K562 (cell line): ENCODE measurements around the gene TMEFF2. TPM values are rescaled to one million over a fixed set of nuclear protein-coding genes. Genes with fewer than 3 reads are reported as not detected.

Source experiments
- ATAC-seq: fragments of 200-7000 bp; cut with Tn5 transposase; 3 replicates; pipeline ENCODE4 v1.9.1; 2020; ENCODE audit warnings: moderate library complexity
- BruUV-seq: library from RNA; stranded (reverse); fragments of 400-500 nt; replicated peaks from 2 replicates; lab custom pipeline; 2021; lab: Mats Ljungman, UMichigan
- CTCF ChIA-PET: fragments of 300-600 bp; formaldehyde crosslinking; extraction: SDS; loops from one replicate; lab custom pipeline; 2021; ENCODE audit warnings: low intra/inter-chr PET ratio; lab: Yijun Ruan, JAX
- POLR2A ChIA-PET: fragments of 300-600, 350-650 bp; sonication (Branson Sonifier 250); formaldehyde crosslinking; extraction: SDS; loops from one replicate; lab custom pipeline; 2021; ENCODE audit warnings: antibody characterized with exemption, inconsistent platforms; lab: Yijun Ruan, JAX
- DNase-seq, 4 experiments: peaks; one replicate each; pipeline versions ENCODE4 v3.0.0 to v3.0.0-alpha.2; 2011 to 2018; ENCODE audit warnings: low spot score in 3 of 4, mixed read lengths in 3 of 4; ENCODE audit errors: extremely low read depth in 1 of 4
- FAIRE-seq: peaks from 2 replicates; lab custom pipeline; 2011; peaks lifted over from hg19 to GRCh38; lab: Jason Lieb, UNC
- H2AFZ ChIP-seq: 2 replicates; pipeline ENCODE4 v1.6.0; 2011; ENCODE audit warnings: low read depth, low read length, control low read depth, inconsistent platforms
- H3K27ac ChIP-seq: fragments of 200-600 bp; 3 replicates; pipeline ENCODE4 v1.8.0; 2011; ENCODE audit warnings: low read depth, mild to moderate bottlenecking, control low read depth, inconsistent platforms, low read length, moderate library complexity, mixed read lengths; ENCODE audit errors: extremely low read depth
- H3K27me3 ChIP-seq, 2 experiments: fragments of 300-600 bp in 1 of 2; 2 replicates in 1 of 2; 3 replicates in 1 of 2; pipeline versions ENCODE4 v1.6.0 to v1.8.0; 2011; ENCODE audit warnings: inconsistent platforms in 2 of 2, low read length in 2 of 2, mild to moderate bottlenecking in 1 of 2, mixed read lengths in 1 of 2, moderate library complexity in 1 of 2; ENCODE audit not compliant: control insufficient read depth in 2 of 2, insufficient read depth in 2 of 2
- H3K36me3 ChIP-seq: fragments of 300-600 bp; 3 replicates; pipeline ENCODE4 v1.8.0; 2011; ENCODE audit warnings: mild to moderate bottlenecking, low read length, inconsistent platforms; ENCODE audit not compliant: control insufficient read depth, insufficient read depth
- H3K4me1 ChIP-seq, 2 experiments: fragments of 200-600 bp in 1 of 2; replicated peaks in 1 of 2; 2 replicates in 1 of 2; 3 replicates in 1 of 2; pipeline versions ENCODE4 v1.5.1 to v1.8.0; 2011; ENCODE audit warnings: inconsistent platforms in 2 of 2, low read length in 2 of 2, mild to moderate bottlenecking in 1 of 2, mixed read lengths in 1 of 2, moderate library complexity in 1 of 2; ENCODE audit not compliant: control insufficient read depth in 2 of 2, insufficient read depth in 2 of 2
- H3K4me2 ChIP-seq: 2 replicates; pipeline ENCODE4 v1.6.1; 2011; ENCODE audit warnings: low read length, control low read depth, inconsistent platforms, mixed read lengths; ENCODE audit not compliant: insufficient read depth
- H3K4me3 ChIP-seq: fragments of 200-600 bp; sonication (generic), shearing (Covaris generic); 2 replicates; pipeline ENCODE4 v1.5.1; 2016; ENCODE audit warnings: control low read depth, inconsistent platforms
- H3K79me2 ChIP-seq: fragments of 200-600 bp; 3 replicates; pipeline ENCODE4 v1.8.0; 2011; ENCODE audit warnings: low read length, inconsistent platforms; ENCODE audit not compliant: control insufficient read depth, insufficient read depth
- H3K9ac ChIP-seq, 2 experiments: 2 replicates each; pipeline versions ENCODE4 v1.6.0 to v1.6.1; 2011; ENCODE audit warnings: low read depth in 2 of 2, low read length in 2 of 2, control low read depth in 1 of 2, inconsistent platforms in 1 of 2, mild to moderate bottlenecking in 1 of 2, mixed read lengths in 1 of 2; ENCODE audit not compliant: insufficient read depth in 1 of 2
- H3K9me1 ChIP-seq: one replicate; pipeline ENCODE4 v1.6.0; 2011; ENCODE audit warnings: inconsistent platforms, mild to moderate bottlenecking, low read length, moderate library complexity; ENCODE audit not compliant: control insufficient read depth, insufficient read depth
- H3K9me3 ChIP-seq: replicated peaks from 2 replicates; pipeline ENCODE4 v1.5.1; 2011; ENCODE audit warnings: low read depth, low read length, inconsistent platforms; ENCODE audit not compliant: control insufficient read depth, insufficient read depth
- H4K20me1 ChIP-seq: replicated peaks from 2 replicates; pipeline ENCODE4 v1.6.1; 2011; ENCODE audit warnings: low read length, inconsistent platforms, mixed read lengths; ENCODE audit not compliant: control insufficient read depth, insufficient read depth
- CBX2 ChIP-seq: fragments of 200-600 bp; sonication (generic); IDR thresholded peaks from one replicate; pipeline ENCODE4 v1.6.1; 2012; ENCODE audit warnings: mild to moderate bottlenecking, low read length, inconsistent platforms; ENCODE audit not compliant: insufficient read depth, poor library complexity, severe bottlenecking
- CBX3 ChIP-seq, 2 experiments: IDR thresholded peaks; 1 replicate in 1 of 2; 2 replicates in 1 of 2; pipeline ENCODE4 v1.6.1; 2012; ENCODE audit warnings: inconsistent platforms in 2 of 2, low read length in 2 of 2, borderline replicate concordance in 1 of 2, control low read depth in 1 of 2
- CHCHD3 ChIP-seq: fragments of 250-450 bp; sonication (Bioruptor Pico); IDR thresholded peaks from 2 replicates; pipeline ENCODE4 v2.1.2; 2022; ENCODE audit warnings: mild to moderate bottlenecking
- CHD4 ChIP-seq: fragments of 200-600 bp; sonication (generic); IDR thresholded peaks from 3 replicates; pipeline ENCODE4 v1.6.1; 2012; ENCODE audit warnings: low read depth, mild to moderate bottlenecking, mixed read lengths, low read length, inconsistent platforms; ENCODE audit not compliant: insufficient read depth, insufficient replicate concordance, poor library complexity, severe bottlenecking
- HBP1 ChIP-seq: fragments of 450-650 bp; formaldehyde crosslinking; IDR thresholded peaks from 2 replicates; pipeline ENCODE4 v1.4.0; 2022; ENCODE audit warnings: missing genetic modification characterization
- HIVEP1 ChIP-seq: fragments of 250-450 bp; sonication (Bioruptor Pico); IDR thresholded peaks from 2 replicates; pipeline ENCODE4 v1.4.0; 2020; ENCODE audit warnings: mild to moderate bottlenecking
- NR4A1 ChIP-seq, 2 experiments: fragments of 250-450 bp in 1 of 2; fragments of 450-650 bp in 1 of 2; sonication (Bioruptor Pico) in 1 of 2; IDR thresholded peaks; 2 replicates each; pipeline versions ENCODE4 v1.4.0 to v1.6.1; 2016 to 2020; ENCODE audit warnings: mild to moderate bottlenecking in 2 of 2, missing compliant biosample characterization in 1 of 2, missing genetic modification characterization in 1 of 2, moderate library complexity in 1 of 2
- NRF1 ChIP-seq, 2 experiments: fragments of 450-650 bp; IDR thresholded peaks in 1 of 2; conservative IDR thresholded peaks in 1 of 2; 2 replicates each; pipeline ENCODE4 v1.6.1; 2014; ENCODE audit warnings: mild to moderate bottlenecking in 2 of 2
- PTTG1 ChIP-seq: fragments of 450-650 bp; IDR thresholded peaks from 2 replicates; pipeline ENCODE4 v1.6.1; 2016; ENCODE audit warnings: low read depth, mild to moderate bottlenecking, missing genetic modification characterization, missing compliant biosample characterization
- RBM14 ChIP-seq: fragments of 200-400 bp; formaldehyde crosslinking; IDR thresholded peaks from 2 replicates; pipeline ENCODE4 v1.6.1; 2018; ENCODE audit warnings: low read depth, mild to moderate bottlenecking, low read length, moderate library complexity, borderline replicate concordance; ENCODE audit not compliant: insufficient read depth
- RCOR1 ChIP-seq, 2 experiments: IDR thresholded peaks; 2 replicates each; pipeline ENCODE4 v1.6.1; 2012; ENCODE audit warnings: low read depth in 2 of 2, low read length in 2 of 2, borderline replicate concordance in 1 of 2, improper control_type of control experiment in 1 of 2
- SRSF7 ChIP-seq: fragments of 200-400 bp; formaldehyde crosslinking; optimal IDR thresholded peaks from 2 replicates; pipeline ENCODE3; 2017; ENCODE audit warnings: mild to moderate bottlenecking, low read depth, low read length
- YBX1 ChIP-seq: fragments of 450-650 bp; IDR thresholded peaks from 2 replicates; pipeline ENCODE4 v1.7.1; 2016; ENCODE audit warnings: mild to moderate bottlenecking
- ZNF282 ChIP-seq: sonication (generic); formaldehyde crosslinking; IDR thresholded peaks from 2 replicates; pipeline ENCODE4 v1.8.1; 2023; ENCODE audit warnings: missing genetic modification reagents
- WGBS: fragments of 100-300 bp; shearing (Covaris generic); methylation state at CpG from one replicate; pipeline ENCODE4 v1.1.6; 2016; ENCODE audit warnings: low coverage, mixed read lengths; ENCODE audit not compliant: insufficient coverage; ENCODE audit errors: missing lambda C conversion rate; 5-methylcytosine and 5-hydroxymethylcytosine counted together
- in situ Hi-C: fragments of 300-500 bp; cut with MboI; formaldehyde crosslinking; loops from 4 replicates; pipeline ENCODE4 v1.15.0; 2018; ENCODE audit warnings: inconsistent platforms, mixed read lengths
- intact Hi-C: fragments of 100-400 bp; cut with micrococcal nuclease; formaldehyde crosslinking; loops from 2 replicates; pipeline ENCODE4 v1.14.2; 2022
- polyA plus RNA-seq, 8 experiments: library from polyadenylated mRNA; depleted of rRNA in 4 of 8; stranded (reverse) in 5 of 8; unstranded in 3 of 8; fragments of >200 nt; fragmentation: Nextera tagmentation in 2 of 8; fragmentation: Illumina TruSeq in 1 of 8; extraction: Ambion mirVana in 2 of 8; extraction: Trizol in 1 of 8; gene quantifications; 2 replicates each; pipeline versions ENCODE4 v1.2.1 to v1.2.3, GENCODE V29; 2011 to 2014; ENCODE audit warnings: inconsistent platforms in 1 of 8, missing spikeins in 1 of 8
- total RNA-seq, 7 experiments: library from RNA; depleted of rRNA in 6 of 7; stranded (reverse); fragments of >200 nt in 6 of 7; fragmentation: Illumina TruSeq in 2 of 7; extraction: Trizol in 2 of 7; gene quantifications; 2 replicates each; pipeline versions ENCODE4 v1.2.1 to v1.2.3, GENCODE V29; 2011 to 2021; ENCODE audit warnings: low replicate concordance in 1 of 7
- TF ChIP-seq, protein P1 (sequence below): IDR thresholded peaks from 2 replicates; pipeline ENCODE4 v1.6.1; 2012; ENCODE audit warnings: low read depth, low read length, improper control_type of control experiment, borderline replicate concordance

TMEFF2 gene
- total and polyA plus RNA-seq, 9 of the 15 experiments (the other 6 are each of a cell fraction or from before 2014, with no cell fraction given) = 1.4 TPM; not detected in 8

DNA sequence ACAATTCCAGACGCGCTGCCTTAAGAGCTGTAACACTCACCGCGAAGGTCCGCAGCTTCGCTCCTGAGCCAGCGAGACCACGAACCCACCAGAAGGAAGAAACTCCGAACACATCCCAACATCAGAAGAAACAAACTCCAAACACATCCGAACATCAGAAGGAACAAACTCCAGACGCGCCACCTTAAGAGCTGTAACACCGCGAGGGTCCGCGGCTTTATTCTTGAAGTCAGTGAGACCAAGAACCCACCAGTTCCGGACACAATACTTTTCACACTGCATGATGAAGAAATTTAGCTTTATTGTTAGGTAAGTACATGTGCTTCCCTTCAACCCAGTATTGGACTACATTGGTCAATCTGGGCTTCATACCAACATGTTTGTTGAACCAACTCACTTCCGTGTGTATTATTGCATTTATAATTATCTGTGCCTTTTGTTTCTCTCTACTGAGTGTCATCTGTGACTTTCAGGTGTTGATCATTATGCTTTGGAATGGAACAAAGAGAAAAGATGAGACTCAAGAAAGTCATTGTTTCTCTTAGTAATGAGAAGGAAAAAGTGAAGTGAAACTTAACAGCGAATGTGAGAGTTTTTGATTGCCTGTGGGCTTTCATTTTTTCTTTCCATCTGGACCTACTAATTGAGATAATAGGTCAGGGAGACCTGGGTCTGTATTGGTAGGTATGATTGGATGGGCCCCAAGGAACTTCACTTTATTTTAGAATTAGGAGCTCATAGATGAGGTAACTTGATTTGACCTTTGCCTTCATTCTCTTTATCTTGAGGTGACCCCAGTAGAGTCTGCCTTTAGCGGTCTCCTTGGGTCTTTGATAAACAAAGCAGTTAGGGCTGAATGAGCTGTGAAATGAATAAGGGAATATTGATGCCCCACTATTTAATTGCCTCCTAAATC, 271.7 kb downstream of the TMEFF2 start:
- no peak for ATAC-seq
- H3K4me3 ChIP-seq = no peak overlapping the region
- FAIRE-seq = no peak
- H3K9me1 ChIP-seq = no peaks in the 10 kb centered on the region
- no peaks in the 10 kb centered on the region for H3K9me3 ChIP-seq
- no peak overlapping the region for H2AFZ ChIP-seq
- TF ChIP-seq CHCHD3 (CRISPR knock-in tag) (no peak), SRSF7 (no peak), PTTG1 (tag) (no peak), HBP1 (CRISPR knock-in tag) (no peak), CBX3 (IDR thresholded peaks at IDR 0.05; ENCODE audit: borderline replicate concordance in 1 of 2, low read length in 2 of 2) (no peak), NR4A1 (CRISPR knock-in tag; IDR thresholded peaks at IDR 0.05) (no peak), NR4A1 (tag; IDR thresholded peaks at IDR 0.05) (no peak), ZNF282 (CRISPR knock-in tag) (no peak), CHD4 (no peak), RCOR1 (IDR thresholded peaks at IDR 0.05; ENCODE audit: borderline replicate concordance in 1 of 2, low read depth in 2 of 2, low read length in 2 of 2) (no peak), CBX2 (no peak), RBM14 (no peak), NRF1 (conservative IDR thresholded peaks at IDR 0.05 in 1 of 2, IDR thresholded peaks at IDR 0.05 in 1 of 2) (no peak), YBX1 (no peak), HIVEP1 (no peak)
- TF ChIP-seq, protein P1, sequence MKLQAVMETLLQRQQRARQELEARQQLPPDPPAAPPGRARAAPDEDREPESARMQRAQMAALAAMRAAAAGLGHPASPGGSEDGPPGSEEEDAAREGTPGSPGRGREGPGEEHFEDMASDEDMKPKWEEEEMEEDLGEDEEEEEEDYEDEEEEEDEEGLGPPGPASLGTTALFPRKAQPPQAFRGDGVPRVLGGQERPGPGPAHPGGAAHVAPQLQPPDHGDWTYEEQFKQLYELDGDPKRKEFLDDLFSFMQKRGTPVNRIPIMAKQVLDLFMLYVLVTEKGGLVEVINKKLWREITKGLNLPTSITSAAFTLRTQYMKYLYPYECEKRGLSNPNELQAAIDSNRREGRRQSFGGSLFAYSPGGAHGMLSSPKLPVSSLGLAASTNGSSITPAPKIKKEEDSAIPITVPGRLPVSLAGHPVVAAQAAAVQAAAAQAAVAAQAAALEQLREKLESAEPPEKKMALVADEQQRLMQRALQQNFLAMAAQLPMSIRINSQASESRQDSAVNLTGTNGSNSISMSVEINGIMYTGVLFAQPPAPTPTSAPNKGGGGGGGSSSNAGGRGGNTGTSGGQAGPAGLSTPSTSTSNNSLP = no peak
- CTCF ChIA-PET = no interaction called here
- no peak overlapping the region for H3K9ac ChIP-seq
- intact Hi-C loops = no loop called here
- in situ Hi-C loops = no loop called here
- DNase-seq = no peak
- H3K27me3 ChIP-seq = no peaks in the 10 kb centered on the region
- H3K4me2 ChIP-seq = no peak overlapping the region
- no TSS peak for BruUV-seq
- no peaks in the 10 kb centered on the region for H3K36me3 ChIP-seq
- H4K20me1 ChIP-seq = no peaks in the 10 kb centered on the region
- peaks cover 0 to 10% of the 10 kb centered on the region in 2 experiments; a peak in 4 of 5 replicates for H3K4me1 ChIP-seq
- WGBS = 85% methylated on average over 4 of the region's 20 CpGs
- H3K79me2 ChIP-seq = no peaks in the 10 kb centered on the region
- POLR2A ChIA-PET = no interaction called here
- H3K27ac ChIP-seq = no peak overlapping the region
